ENCODE results near the gene RBBP5. TPM values are rescaled to one million over a fixed set of nuclear protein-coding genes. Genes with fewer than 3 reads are reported as not detected.

RBBP5 gene
- total RNA-seq, 1 donor from 2014 or later: 23.4 TPM

DNA sequence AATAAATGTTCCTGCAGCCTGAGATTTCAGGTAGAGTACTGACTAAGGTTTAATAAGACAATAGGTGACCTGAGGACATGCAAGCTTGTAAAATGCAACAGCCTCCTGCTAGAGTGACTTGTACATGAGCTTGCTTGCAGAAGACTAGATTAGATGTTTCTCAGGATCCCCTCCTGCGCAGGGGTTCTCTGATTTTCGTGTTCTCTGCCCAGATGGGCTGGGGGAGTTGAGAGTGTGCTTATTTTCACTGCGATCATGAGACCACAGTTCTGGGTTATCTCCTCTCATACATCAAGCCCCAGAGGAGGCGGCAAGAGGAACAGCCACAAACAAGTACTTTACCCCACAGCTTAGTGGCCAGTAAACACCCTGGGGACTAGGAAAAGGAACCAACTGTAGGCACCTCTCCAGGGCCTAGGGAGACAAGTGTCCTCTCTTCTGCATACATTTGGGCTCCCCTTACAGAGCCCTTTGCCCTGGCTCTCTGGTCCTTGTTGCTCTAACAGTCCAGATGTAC lies 45.5 kb downstream of the RBBP5 start:
- intact Hi-C loops (cut with micrococcal nuclease): no loop called here

DNA sequence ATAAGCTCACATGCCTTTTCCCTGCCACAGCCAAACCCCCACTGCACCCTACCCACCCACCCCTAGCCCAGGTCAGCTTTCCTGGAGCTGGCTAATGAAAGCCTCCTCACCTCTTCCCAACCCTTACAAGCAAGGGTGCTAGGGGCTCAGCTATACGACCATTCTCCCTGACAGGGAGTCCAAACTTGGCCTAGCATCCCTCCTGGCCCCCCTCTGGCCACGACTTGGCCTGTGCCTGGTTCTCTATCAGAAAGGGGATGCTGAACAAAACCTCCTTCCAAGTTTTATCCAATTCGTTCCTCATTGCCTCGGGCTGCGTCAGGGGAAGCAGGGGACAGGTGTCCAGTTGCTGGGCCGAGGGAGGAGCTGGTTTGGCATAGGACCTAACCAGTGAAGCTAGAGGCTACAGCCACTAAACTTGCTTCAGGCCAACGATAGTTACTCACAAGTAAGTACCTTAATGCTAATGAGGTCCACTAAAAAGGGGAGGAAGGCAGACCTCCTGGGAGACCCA lies 46.1 kb downstream of the RBBP5 start:
- intact Hi-C loops (cut with micrococcal nuclease): no loop called here

DNA sequence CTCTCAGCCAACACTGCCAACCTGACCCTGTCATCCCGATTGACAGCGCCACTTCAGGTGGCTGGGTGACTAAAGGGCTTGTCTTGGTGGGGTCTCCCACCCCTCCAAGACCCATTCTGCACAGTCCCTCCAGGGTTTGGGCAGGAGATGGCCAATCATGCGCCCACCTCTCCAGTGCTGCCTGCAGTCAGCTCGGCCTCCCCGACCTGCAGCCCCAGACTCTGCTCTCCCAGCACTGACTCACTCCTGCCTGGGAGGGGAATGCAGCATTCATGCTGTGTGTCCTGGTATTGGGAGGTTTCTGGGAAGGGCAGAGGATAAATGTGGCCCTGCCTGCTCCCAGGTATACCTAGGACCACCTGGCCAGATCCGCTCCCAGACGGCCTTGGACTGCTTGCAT lies 47.3 kb downstream of the RBBP5 start:
- intact Hi-C loops (cut with micrococcal nuclease): no loop called here

DNA sequence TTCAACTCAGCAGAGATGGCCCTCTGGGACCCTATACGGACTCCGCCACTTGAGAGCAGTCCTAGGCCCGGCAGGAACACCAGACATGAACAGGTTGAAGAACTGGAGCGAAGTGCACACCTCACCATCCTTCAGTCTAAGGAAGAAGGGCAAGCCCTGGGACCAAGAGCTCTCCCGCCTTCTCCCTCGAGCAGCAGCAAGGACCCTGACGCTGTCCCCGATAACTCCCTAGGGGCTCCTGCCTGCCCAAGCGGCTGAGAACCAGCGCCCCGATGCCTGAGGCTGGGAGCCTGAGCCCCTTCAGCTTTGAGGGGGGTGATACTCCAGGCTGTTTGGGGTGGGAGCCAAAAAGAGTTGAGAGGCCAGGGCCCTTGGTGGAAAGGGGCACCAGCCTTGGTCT lies 47.7 kb downstream of the RBBP5 start:
- intact Hi-C loops (cut with micrococcal nuclease): no loop called here

GRCh38 chr1:205073511-205073910 lies 48.3 kb downstream of the RBBP5 start:
- intact Hi-C loops (cut with micrococcal nuclease): no loop called here

- intact Hi-C loops (cut with micrococcal nuclease): no loop called here
Measured at GRCh38 chr1:205072881-205073280, 48.9 kb downstream of the RBBP5 start.

DNA sequence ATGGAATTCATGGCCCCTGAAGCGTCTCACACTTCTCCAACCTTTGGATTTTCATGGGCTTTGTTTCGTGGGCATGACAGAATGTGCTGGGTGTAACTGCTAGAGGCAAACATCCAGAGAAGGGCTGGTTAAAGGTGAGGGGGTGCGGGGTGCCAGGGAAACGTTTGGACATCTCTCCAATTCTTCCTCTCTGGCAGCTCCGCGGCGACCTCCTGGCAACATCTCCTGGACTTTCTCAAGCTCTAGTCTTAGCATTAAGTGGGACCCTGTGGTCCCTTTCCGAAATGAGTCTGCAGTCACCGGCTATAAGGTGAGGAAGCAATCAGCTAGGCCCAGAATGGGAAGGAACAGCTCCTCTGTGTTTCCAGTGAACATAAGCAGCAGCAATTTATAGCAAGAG lies 49.5 kb downstream of the RBBP5 start:
- intact Hi-C loops (cut with micrococcal nuclease): no loop called here

GRCh38 chr1:205071801-205072200 lies 50.0 kb downstream of the RBBP5 start:
- intact Hi-C loops (cut with micrococcal nuclease): no loop called here

DNA sequence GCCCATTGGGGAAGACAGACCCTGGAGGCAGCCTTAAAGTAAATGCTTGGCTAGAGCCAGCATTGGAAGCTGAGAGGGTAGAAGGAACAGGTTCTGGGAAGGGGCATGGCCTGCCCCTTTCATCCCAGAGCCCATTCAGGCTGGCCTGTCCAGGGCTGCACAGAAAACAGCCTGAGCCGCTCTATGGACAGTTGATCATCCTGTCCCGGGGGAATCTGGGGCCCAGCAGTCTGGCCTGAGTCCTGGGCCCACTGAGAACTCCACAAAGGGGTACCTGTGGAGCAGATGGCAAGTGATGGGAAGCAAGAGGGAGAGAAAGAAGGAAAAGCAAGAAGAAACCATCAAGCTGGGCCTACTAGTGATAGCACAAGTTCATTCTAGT lies 50.8 kb downstream of the RBBP5 start:
- intact Hi-C loops (cut with micrococcal nuclease): no loop called here

DNA sequence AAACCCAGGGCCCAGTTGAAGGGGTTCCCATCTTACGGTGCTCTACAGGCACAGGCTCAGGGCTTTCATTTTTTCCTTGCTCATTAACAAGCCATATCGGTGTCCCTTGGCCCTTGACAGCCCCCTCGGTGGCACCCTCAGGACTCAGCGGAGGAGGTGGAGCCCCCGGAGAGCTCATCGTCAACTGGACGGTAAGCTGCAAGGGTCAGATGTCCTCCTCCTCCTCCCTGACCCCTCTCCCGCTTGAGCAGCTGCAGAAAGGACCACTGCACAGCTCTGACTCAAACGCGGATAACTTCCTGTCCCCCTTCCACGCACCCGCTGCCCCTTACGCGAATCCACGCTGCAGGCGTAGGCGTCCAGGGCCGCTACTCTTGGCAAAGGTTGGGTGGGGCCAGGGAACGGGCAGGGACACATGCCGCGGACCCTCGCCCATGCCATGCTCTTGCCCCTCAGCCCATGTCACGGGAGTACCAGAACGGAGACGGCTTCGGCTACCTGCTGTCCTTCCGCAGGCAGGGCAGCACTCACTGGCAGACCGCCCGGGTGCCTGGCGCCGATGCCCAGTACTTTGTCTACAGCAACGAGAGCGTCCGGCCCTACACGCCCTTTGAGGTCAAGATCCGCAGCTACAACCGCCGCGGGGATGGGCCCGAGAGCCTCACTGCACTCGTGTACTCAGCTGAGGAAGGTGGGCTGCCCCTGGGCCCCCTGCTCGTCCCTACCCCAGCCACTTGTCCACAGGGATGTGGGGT lies 52.2 kb downstream of the RBBP5 start:
- intact Hi-C loops (cut with micrococcal nuclease): no loop called here

DNA sequence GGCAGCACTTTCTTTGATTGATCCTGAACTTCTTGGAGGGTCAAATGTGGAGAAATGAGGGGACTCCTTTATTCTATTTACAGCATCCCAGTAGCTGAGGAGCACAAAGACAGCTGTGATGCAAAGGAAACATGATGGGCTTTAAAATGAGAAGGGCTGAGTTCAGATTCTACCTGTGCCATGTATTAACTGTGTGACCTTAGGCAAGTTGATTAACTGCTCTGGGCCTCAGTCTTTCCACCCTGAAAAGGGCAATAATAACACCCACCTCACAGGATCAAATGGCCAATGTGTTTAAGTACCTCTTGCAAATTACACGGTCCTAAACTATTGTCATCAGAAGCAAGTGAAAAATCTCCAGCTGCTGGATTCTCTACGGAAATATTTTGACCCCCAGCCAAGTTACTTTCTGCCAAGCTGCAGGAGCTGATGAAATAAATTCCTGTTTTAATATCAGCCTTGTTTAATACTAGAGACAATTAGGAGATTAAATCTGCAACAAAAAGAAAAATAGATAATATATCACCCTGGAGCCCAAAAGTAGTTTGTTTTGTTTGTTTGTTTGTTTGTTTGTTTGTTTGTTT lies 53.2 kb downstream of the RBBP5 start:
- intact Hi-C loops (cut with micrococcal nuclease): no loop called here

DNA sequence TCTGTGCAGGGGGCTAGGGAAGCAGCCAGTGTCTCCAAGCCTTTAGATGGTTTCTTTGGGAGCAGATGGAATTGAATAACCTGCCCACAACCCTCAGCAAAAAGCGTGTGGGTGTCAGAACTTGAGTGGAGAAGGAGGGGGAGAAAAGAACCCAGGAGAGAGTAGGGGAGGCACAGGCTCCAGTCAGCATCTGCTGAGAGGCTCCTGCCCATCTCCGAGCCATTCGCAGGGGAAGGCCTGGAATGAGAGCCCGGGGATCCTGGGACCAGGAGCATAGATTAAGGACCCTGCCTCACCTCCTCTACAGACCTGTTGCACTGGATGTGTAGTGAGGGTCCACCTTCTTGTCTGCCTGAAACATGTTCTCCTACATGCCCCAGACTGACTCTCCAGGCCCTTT lies 53.8 kb downstream of the RBBP5 start:
- intact Hi-C loops (cut with micrococcal nuclease): no loop called here

- intact Hi-C loops (cut with micrococcal nuclease): no loop called here
Measured at GRCh38 chr1:205067031-205067430, 54.7 kb downstream of the RBBP5 start.

DNA sequence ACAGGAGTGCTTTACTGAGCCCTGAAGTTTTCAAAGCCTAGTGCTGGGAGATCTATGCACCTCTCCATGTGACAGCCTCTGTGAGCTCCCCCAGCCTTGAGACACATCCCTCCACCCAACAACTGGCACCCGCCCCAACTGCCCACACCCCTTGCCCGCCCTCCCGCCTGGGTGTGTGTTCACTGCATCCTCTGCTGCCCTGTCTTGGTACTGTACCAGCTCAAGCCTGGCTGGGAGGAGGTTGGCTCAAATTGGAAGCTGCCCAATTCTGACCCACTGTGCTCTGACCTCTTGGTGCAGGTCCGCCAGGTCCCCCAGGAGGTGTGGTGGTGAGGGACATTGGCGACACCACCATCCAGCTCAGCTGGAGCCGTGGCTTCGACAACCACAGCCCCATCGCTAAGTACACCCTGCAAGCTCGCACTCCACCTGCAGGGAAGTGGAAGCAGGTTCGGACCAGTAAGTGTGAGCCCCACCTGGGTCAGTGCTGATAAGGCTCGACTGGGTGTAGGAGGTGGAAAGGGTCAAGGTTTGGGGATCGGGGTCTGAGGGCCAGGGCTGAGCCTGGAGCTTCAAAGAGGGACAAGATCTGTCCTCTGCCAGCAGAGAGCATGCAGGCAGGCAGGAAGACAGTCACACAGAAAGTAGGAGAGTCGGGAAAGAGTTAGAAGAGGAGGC lies 55.5 kb downstream of the RBBP5 start:
- intact Hi-C loops (cut with micrococcal nuclease): no loop called here

DNA sequence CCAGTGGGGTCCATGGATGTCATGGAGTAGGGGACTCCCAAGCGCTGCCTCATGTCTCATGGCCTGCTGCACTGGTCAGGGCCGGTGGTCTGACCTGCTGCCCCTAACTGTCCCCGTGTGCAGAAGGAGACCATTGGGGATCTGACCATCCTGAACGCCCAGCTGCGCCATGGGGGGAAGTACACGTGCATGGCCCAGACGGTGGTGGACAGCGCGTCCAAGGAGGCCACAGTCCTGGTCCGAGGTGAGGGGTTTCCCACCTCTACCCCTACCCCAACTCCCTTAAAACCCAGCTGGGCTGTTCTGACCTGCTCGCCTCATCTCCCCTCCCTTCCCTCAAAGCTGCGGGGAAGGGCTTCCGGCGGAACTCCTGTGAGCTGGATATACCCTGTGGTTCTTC lies 56.1 kb downstream of the RBBP5 start:
- intact Hi-C loops (cut with micrococcal nuclease): no loop called here

GRCh38 chr1:205064741-205065316 lies 56.9 kb downstream of the RBBP5 start:
- intact Hi-C loops (cut with micrococcal nuclease): loop anchor here (5.0 kb wide), 1 partner anchor 192 kb away; no protein-coding TSS in a partner anchor

- intact Hi-C loops (cut with micrococcal nuclease): loop anchor here (5.0 kb wide), 1 partner anchor 193 kb away; no protein-coding TSS in a partner anchor
Measured at GRCh38 chr1:205064301-205064700, 57.5 kb downstream of the RBBP5 start.

GRCh38 chr1:205062895-205063294 lies 58.9 kb downstream of the RBBP5 start:
- intact Hi-C loops (cut with micrococcal nuclease): loop anchor here (5.0 kb wide), 1 partner anchor 194 kb away; no protein-coding TSS in a partner anchor

DNA sequence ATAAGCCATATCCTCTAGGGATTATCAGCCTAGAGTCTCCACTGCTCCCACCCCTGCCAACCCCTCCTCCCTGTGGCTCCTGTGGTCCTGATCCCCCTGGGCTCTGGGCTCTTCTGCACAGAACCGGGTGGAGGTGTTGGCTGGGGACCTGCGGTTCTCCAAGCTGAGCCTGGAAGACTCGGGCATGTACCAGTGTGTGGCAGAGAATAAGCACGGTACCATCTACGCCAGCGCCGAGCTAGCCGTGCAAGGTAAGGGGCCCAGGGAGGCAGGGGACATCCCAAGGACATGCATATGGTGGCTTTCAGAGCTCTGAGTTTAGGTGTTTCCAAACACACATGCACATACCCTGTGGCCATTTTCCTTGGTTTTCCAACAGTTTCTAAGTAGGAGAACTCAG lies 59.5 kb downstream of the RBBP5 start:
- intact Hi-C loops (cut with micrococcal nuclease): loop anchor here (5.0 kb wide), 1 partner anchor 195 kb away; no protein-coding TSS in a partner anchor

DNA sequence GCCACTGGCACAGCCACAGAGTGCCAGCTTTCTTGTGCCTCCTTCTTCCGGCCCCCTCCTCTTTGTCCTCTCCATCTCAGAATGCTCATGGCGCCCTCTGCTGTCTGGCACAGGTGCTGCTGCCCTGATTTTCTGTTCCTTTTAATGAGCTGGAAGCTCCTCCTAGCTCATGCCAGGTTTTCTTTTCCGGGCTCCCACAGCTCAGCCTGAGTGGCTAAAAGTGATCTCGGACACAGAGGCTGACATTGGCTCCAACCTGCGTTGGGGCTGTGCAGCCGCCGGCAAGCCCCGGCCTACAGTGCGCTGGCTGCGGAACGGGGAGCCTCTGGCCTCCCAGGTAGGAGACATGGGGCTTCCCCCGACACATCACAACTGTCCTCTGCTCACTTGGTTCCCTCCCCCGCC lies 60.1 kb downstream of the RBBP5 start:
- intact Hi-C loops (cut with micrococcal nuclease): loop anchor here (1.0 to 5.0 kb wide), 2 partner anchors 72 to 196 kb away; no protein-coding TSS in a partner anchor

DNA sequence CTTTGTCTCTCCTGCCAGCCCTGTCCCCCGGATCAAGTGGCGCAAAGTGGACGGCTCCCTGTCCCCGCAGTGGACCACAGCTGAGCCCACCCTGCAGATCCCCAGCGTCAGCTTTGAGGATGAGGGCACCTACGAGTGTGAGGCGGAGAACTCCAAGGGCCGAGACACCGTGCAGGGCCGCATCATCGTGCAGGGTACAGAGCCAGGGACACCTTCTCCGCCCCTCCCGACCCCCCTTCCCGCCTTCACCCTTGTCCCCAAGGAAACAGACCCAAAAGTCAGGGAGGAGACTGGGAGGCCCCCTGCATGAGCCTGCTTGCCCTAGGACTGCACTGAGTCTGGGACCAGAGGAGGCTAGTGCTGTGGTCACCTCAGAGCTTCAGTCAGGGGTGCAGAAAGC lies 60.6 kb downstream of the RBBP5 start:
- intact Hi-C loops (cut with micrococcal nuclease): loop anchor here (1.0 to 5.0 kb wide), 2 partner anchors 72 to 196 kb away; no protein-coding TSS in a partner anchor

Measured in T-helper 2 cell treated with Interferon-gamma antibody and Interleukin-4, amounts not matched to agents 100 ng/mL and 5 ng/mL, for 36 hours (primary cell).